GM12878 (cell line): ENCODE results near the gene CTSE. TPM values are rescaled to one million over a fixed set of nuclear protein-coding genes. Genes with fewer than 3 reads are reported as not detected.

Experiments
- BCL11A ChIP-seq: IDR thresholded peaks from 2 replicates; pipeline ENCODE4 v1.6.1; 2011; ENCODE audit warnings: low read depth, low read length
- CHD2 ChIP-seq: IDR thresholded peaks from 2 replicates; pipeline ENCODE4 v1.6.1; 2011; ENCODE audit warnings: low read depth, low read length, improper control_type of control experiment, borderline replicate concordance
- CHD4 ChIP-seq: fragments of 200-600 bp; sonication (generic); IDR thresholded peaks from 2 replicates; pipeline ENCODE4 v1.6.1; 2016; ENCODE audit warnings: mild to moderate bottlenecking
- ESRRA ChIP-seq: IDR thresholded peaks from 2 replicates; pipeline ENCODE4 v1.6.1; 2012; ENCODE audit warnings: mild to moderate bottlenecking, low read length, improper control_type of control experiment
- FOS ChIP-seq: IDR thresholded peaks from 3 replicates; pipeline ENCODE4 v1.6.1; 2011; ENCODE audit warnings: borderline replicate concordance; ENCODE audit not compliant: insufficient read length; ENCODE audit errors: extremely low read depth
- FOXM1 ChIP-seq: IDR thresholded peaks from 2 replicates; pipeline ENCODE4 v1.6.1; 2012; ENCODE audit warnings: low read depth, mild to moderate bottlenecking, inconsistent platforms, low read length, moderate library complexity
- HDGF ChIP-seq: fragments of 450-650 bp; IDR thresholded peaks from 2 replicates; pipeline ENCODE4 v1.6.1; 2016; ENCODE audit warnings: antibody characterized with exemption
- KLF5 ChIP-seq: fragments of 450-650 bp; IDR thresholded peaks from 2 replicates; pipeline ENCODE4 v1.6.1; 2014; ENCODE audit warnings: mild to moderate bottlenecking; ENCODE audit not compliant: partially characterized antibody
- NFYA ChIP-seq: IDR thresholded peaks from 2 replicates; pipeline ENCODE4 v1.6.1; 2011; ENCODE audit warnings: low read depth, mild to moderate bottlenecking, low read length, improper control_type of control experiment, borderline replicate concordance
- POLR2A ChIP-seq: IDR thresholded peaks from 2 replicates; pipeline ENCODE4 v1.6.1; 2011; ENCODE audit warnings: low read depth, mild to moderate bottlenecking, low read length
- POLR2AphosphoS5 ChIP-seq: IDR thresholded peaks from 2 replicates; pipeline ENCODE4 v1.6.1; 2011; ENCODE audit warnings: mild to moderate bottlenecking, low read length, inconsistent platforms
- RFX5 ChIP-seq: IDR thresholded peaks from 2 replicates; pipeline ENCODE4 v1.6.1; 2011; ENCODE audit warnings: low read depth, low read length, improper control_type of control experiment
- RUNX3 ChIP-seq: IDR thresholded peaks from 2 replicates; pipeline ENCODE4 v1.6.1; 2012; ENCODE audit warnings: low read length, inconsistent platforms
- SRF ChIP-seq, 2 experiments: IDR thresholded peaks; 2 replicates each; pipeline ENCODE4 v1.6.1; 2011; ENCODE audit warnings: low read depth in 2 of 2, low read length in 2 of 2, mild to moderate bottlenecking in 1 of 2, moderate library complexity in 1 of 2
- TARDBP ChIP-seq: IDR thresholded peaks from 2 replicates; pipeline ENCODE4 v1.6.1; 2016; ENCODE audit warnings: borderline replicate concordance
- WRNIP1 ChIP-seq: IDR thresholded peaks from 2 replicates; pipeline ENCODE4 v1.6.1; 2011; ENCODE audit warnings: low read depth, low read length, improper control_type of control experiment, borderline replicate concordance
- ZBTB33 ChIP-seq: fragments of 450-650 bp; IDR thresholded peaks from 2 replicates; pipeline ENCODE4 v1.6.1; 2017; ENCODE audit warnings: mild to moderate bottlenecking
- polyA plus RNA-seq, 11 experiments: library from polyadenylated mRNA; depleted of rRNA in 4 of 11; unstranded in 6 of 11; stranded (reverse) in 5 of 11; fragments of >200 nt; fragmentation: Nextera tagmentation in 4 of 11; fragmentation: Illumina TruSeq in 1 of 11; extraction: Ambion mirVana in 4 of 11; extraction: Trizol in 1 of 11; gene quantifications; 1 replicate in 1 of 11; 2 replicates in 10 of 11; pipeline versions ENCODE4 v1.2.1 to v1.2.3, GENCODE V29; 2011 to 2016; ENCODE audit warnings: inconsistent platforms in 2 of 11, missing spikeins in 2 of 11, low read depth in 1 of 11
- total RNA-seq, 4 experiments: library from RNA; depleted of rRNA in 3 of 4; stranded (reverse); fragments of >200 nt in 3 of 4; fragmentation: Illumina TruSeq in 1 of 4; extraction: Trizol in 1 of 4; gene quantifications; 2 replicates each; pipeline versions ENCODE4 v1.2.1 to v1.2.3, GENCODE V29; 2013 to 2021
- TF ChIP-seq, protein P1 (sequence below): fragments of 450-650 bp; formaldehyde crosslinking; IDR thresholded peaks from 2 replicates; pipeline ENCODE4 v1.4.0; 2020; ENCODE audit warnings: mild to moderate bottlenecking, moderate library complexity
- TF ChIP-seq, protein P2 (sequence below): fragments of 450-650 bp; IDR thresholded peaks from 2 replicates; pipeline ENCODE4 v1.6.1; 2017; ENCODE audit warnings: mild to moderate bottlenecking, moderate library complexity
- TF ChIP-seq, protein P3 (sequence below): IDR thresholded peaks from 2 replicates; pipeline ENCODE4 v1.6.1; 2011; ENCODE audit warnings: low read depth, low read length, improper control_type of control experiment, borderline replicate concordance

CTSE gene
- total and polyA plus RNA-seq, 10 of the 15 experiments (the other 5 are each of a cell fraction or from before 2014, with no cell fraction given): 0.26 TPM; not detected in 9

GRCh38 chr1:206049293-206049692, 25.6 kb upstream of the CTSE start (continued):
- TF ChIP-seq WRNIP1: no peak
- no peak for TF ChIP-seq ZBTB33
- TF ChIP-seq HDGF: no peak
- TF ChIP-seq FOS: no peak
- no peak for TF ChIP-seq NFYA
- TF ChIP-seq ESRRA: no peak
- TF ChIP-seq, protein P1, sequence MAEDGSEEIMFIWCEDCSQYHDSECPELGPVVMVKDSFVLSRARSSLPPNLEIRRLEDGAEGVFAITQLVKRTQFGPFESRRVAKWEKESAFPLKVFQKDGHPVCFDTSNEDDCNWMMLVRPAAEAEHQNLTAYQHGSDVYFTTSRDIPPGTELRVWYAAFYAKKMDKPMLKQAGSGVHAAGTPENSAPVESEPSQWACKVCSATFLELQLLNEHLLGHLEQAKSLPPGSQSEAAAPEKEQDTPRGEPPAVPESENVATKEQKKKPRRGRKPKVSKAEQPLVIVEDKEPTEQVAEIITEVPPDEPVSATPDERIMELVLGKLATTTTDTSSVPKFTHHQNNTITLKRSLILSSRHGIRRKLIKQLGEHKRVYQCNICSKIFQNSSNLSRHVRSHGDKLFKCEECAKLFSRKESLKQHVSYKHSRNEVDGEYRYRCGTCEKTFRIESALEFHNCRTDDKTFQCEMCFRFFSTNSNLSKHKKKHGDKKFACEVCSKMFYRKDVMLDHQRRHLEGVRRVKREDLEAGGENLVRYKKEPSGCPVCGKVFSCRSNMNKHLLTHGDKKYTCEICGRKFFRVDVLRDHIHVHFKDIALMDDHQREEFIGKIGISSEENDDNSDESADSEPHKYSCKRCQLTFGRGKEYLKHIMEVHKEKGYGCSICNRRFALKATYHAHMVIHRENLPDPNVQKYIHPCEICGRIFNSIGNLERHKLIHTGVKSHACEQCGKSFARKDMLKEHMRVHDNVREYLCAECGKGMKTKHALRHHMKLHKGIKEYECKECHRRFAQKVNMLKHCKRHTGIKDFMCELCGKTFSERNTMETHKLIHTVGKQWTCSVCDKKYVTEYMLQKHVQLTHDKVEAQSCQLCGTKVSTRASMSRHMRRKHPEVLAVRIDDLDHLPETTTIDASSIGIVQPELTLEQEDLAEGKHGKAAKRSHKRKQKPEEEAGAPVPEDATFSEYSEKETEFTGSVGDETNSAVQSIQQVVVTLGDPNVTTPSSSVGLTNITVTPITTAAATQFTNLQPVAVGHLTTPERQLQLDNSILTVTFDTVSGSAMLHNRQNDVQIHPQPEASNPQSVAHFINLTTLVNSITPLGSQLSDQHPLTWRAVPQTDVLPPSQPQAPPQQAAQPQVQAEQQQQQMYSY (CRISPR knock-in tag): no peak
- TF ChIP-seq RFX5: no peak
- no peak for TF ChIP-seq POLR2A
- no peak for TF ChIP-seq TARDBP
- TF ChIP-seq, protein P2, sequence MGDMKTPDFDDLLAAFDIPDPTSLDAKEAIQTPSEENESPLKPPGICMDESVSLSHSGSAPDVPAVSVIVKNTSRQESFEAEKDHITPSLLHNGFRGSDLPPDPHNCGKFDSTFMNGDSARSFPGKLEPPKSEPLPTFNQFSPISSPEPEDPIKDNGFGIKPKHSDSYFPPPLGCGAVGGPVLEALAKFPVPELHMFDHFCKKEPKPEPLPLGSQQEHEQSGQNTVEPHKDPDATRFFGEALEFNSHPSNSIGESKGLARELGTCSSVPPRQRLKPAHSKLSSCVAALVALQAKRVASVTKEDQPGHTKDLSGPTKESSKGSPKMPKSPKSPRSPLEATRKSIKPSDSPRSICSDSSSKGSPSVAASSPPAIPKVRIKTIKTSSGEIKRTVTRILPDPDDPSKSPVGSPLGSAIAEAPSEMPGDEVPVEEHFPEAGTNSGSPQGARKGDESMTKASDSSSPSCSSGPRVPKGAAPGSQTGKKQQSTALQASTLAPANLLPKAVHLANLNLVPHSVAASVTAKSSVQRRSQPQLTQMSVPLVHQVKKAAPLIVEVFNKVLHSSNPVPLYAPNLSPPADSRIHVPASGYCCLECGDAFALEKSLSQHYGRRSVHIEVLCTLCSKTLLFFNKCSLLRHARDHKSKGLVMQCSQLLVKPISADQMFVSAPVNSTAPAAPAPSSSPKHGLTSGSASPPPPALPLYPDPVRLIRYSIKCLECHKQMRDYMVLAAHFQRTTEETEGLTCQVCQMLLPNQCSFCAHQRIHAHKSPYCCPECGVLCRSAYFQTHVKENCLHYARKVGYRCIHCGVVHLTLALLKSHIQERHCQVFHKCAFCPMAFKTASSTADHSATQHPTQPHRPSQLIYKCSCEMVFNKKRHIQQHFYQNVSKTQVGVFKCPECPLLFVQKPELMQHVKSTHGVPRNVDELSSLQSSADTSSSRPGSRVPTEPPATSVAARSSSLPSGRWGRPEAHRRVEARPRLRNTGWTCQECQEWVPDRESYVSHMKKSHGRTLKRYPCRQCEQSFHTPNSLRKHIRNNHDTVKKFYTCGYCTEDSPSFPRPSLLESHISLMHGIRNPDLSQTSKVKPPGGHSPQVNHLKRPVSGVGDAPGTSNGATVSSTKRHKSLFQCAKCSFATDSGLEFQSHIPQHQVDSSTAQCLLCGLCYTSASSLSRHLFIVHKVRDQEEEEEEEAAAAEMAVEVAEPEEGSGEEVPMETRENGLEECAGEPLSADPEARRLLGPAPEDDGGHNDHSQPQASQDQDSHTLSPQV: no peak
- TF ChIP-seq RUNX3: peak; percentile 94
- peak; percentile 92 for TF ChIP-seq FOXM1
- TF ChIP-seq POLR2AphosphoS5: no peak
- no peak for TF ChIP-seq SRF (IDR thresholded peaks at IDR 0.05; ENCODE audit: low read depth in 2 of 2, low read length in 2 of 2)
- TF ChIP-seq CHD2: no peak
- TF ChIP-seq, protein P3, sequence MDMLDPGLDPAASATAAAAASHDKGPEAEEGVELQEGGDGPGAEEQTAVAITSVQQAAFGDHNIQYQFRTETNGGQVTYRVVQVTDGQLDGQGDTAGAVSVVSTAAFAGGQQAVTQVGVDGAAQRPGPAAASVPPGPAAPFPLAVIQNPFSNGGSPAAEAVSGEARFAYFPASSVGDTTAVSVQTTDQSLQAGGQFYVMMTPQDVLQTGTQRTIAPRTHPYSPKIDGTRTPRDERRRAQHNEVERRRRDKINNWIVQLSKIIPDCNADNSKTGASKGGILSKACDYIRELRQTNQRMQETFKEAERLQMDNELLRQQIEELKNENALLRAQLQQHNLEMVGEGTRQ: no peak
- TF ChIP-seq BCL11A: peak; percentile 84
- no peak for TF ChIP-seq KLF5
- no peak for TF ChIP-seq CHD4
